OCI-M2 (cell line): Measurements from ENCODE around the gene SH2B2.
"Not testable (repeated sequence)": the region's sequence is repeated elsewhere in the genome, so short reads cannot be mapped to it uniquely, and the experiment has no call there.

Experiments
- DNase-seq: peaks from one replicate; lab custom pipeline; 2025; ENCODE audit not compliant: unreplicated experiment; lab: John Stamatoyannopoulos, UW

Gene SH2B2

GRCh38 chr7:102303669-102304422, 17.2 kb downstream of the SH2B2 start:
- no peak for DNase-seq

GRCh38 chr7:102304668-102305067, 18.0 kb downstream of the SH2B2 start:
- DNase-seq: no peak

GRCh38 chr7:102305414-102306268, 19.0 kb downstream of the SH2B2 start:
- no peak for DNase-seq

- no peak for DNase-seq
These were observed 20.4 kb downstream of the SH2B2 start for GRCh38 chr7:102306916-102307677.

- DNase-seq: no peak
These were observed 23.7 kb downstream of the SH2B2 start for GRCh38 chr7:102310414-102310815.

- no peak for DNase-seq
These were observed 25.6 kb downstream of the SH2B2 start for GRCh38 chr7:102312317-102312716.

GRCh38 chr7:102313997-102314780, 27.5 kb downstream of the SH2B2 start:
- no peak for DNase-seq

- no peak for DNase-seq
These were observed 30.8 kb downstream of the SH2B2 start for GRCh38 chr7:102317231-102318059.

- no peak for DNase-seq
These were observed 31.9 kb downstream of the SH2B2 start for GRCh38 chr7:102318482-102318971.

- no peak for DNase-seq
These were observed 33.0 kb downstream of the SH2B2 start for GRCh38 chr7:102319671-102320070.

GRCh38 chr7:102320181-102320580, 33.5 kb downstream of the SH2B2 start:
- DNase-seq: no peak

- DNase-seq: no peak
These were observed 34.1 kb downstream of the SH2B2 start for GRCh38 chr7:102320601-102321350.

- no peak for DNase-seq
These were observed 34.9 kb downstream of the SH2B2 start for GRCh38 chr7:102321351-102322201.

- no peak for DNase-seq
These were observed 35.6 kb downstream of the SH2B2 start for GRCh38 chr7:102322202-102322715.

GRCh38 chr7:102323914-102324195, 37.2 kb downstream of the SH2B2 start:
- DNase-seq: no peak

- not testable (repeated sequence) for DNase-seq
These were observed 38.4 kb downstream of the SH2B2 start for GRCh38 chr7:102325106-102325505.

- no peak for DNase-seq
These were observed 39.7 kb downstream of the SH2B2 start for GRCh38 chr7:102326157-102326889.
